Hepatocyte (in vitro differentiated cells): ENCODE results near the gene LEKR1. TPM values are rescaled to one million over a fixed set of nuclear protein-coding genes. Genes with fewer than 3 reads are reported as not detected.

ENCODE experiments used
- DNase-seq: peaks from one replicate; pipeline ENCODE4 v3.0.0-alpha.2; 2016; ENCODE audit warnings: low spot score
- H2AFZ ChIP-seq: fragments of 200-600 bp; sonication (generic); 2 replicates; pipeline ENCODE4 v1.6.0; 2016; ENCODE audit warnings: antibody characterized with exemption, mild to moderate bottlenecking
- H3K27ac ChIP-seq: fragments of 200-600 bp; sonication (generic); 2 replicates; pipeline ENCODE4 v1.5.1; 2016; ENCODE audit warnings: mild to moderate bottlenecking
- H3K27me3 ChIP-seq: fragments of 200-600 bp; sonication (generic); 2 replicates; pipeline ENCODE4 v1.6.1; 2016
- H3K36me3 ChIP-seq: fragments of 200-600 bp; sonication (generic); replicated peaks from 2 replicates; pipeline ENCODE4 v1.5.1; 2016; ENCODE audit warnings: low read depth; ENCODE audit not compliant: insufficient read depth
- H3K4me1 ChIP-seq: fragments of 200-600 bp; sonication (generic); 2 replicates; pipeline ENCODE4 v1.5.1; 2016; ENCODE audit warnings: mild to moderate bottlenecking, moderate library complexity; ENCODE audit not compliant: insufficient read depth
- H3K4me2 ChIP-seq: fragments of 200-600 bp; sonication (generic); 2 replicates; pipeline ENCODE4 v1.6.0; 2016
- H3K4me3 ChIP-seq: fragments of 200-600 bp; sonication (generic); 2 replicates; pipeline ENCODE4 v1.5.1; 2016; ENCODE audit warnings: mild to moderate bottlenecking
- H3K79me2 ChIP-seq: fragments of 200-600 bp; sonication (generic); 2 replicates; pipeline ENCODE4 v1.6.0; 2017; ENCODE audit warnings: mild to moderate bottlenecking
- H3K9me2 ChIP-seq: fragments of 200-600 bp; sonication (generic); replicated peaks from 2 replicates; pipeline ENCODE4 v1.6.0; 2017; ENCODE audit warnings: mild to moderate bottlenecking; ENCODE audit not compliant: insufficient read depth
- H3K9me3 ChIP-seq: fragments of 200-600 bp; sonication (generic); 2 replicates; pipeline ENCODE4 v1.5.1; 2016; ENCODE audit warnings: low read depth, mild to moderate bottlenecking
- H4K20me1 ChIP-seq: fragments of 200-600 bp; sonication (generic); 2 replicates; pipeline ENCODE4 v1.6.0; 2016; ENCODE audit warnings: mild to moderate bottlenecking; ENCODE audit not compliant: insufficient read depth, poor library complexity, severe bottlenecking
- CTCF ChIP-seq: fragments of 200-600 bp; sonication (generic); IDR thresholded peaks from 2 replicates; pipeline ENCODE4 v1.5.1; 2016; ENCODE audit warnings: antibody characterized with exemption, mild to moderate bottlenecking; ENCODE audit not compliant: poor library complexity
- EZH2 ChIP-seq: fragments of 200-600 bp; sonication (generic); IDR thresholded peaks from 2 replicates; pipeline ENCODE4 v1.6.1; 2016; ENCODE audit warnings: antibody characterized with exemption, mild to moderate bottlenecking, borderline replicate concordance
- EZH2phosphoT487 ChIP-seq: fragments of 200-600 bp; sonication (generic); IDR thresholded peaks from one replicate; pipeline ENCODE4 v1.6.1; 2018; ENCODE audit warnings: antibody characterized with exemption, mild to moderate bottlenecking, low read depth, moderate library complexity; ENCODE audit not compliant: unreplicated experiment, severe bottlenecking
- WGBS: methylation state at CpG from one replicate; pipeline ENCODE4 v1.1.6; 2016; ENCODE audit warnings: low lambda C conversion rate; ENCODE audit errors: missing lambda C conversion rate; 5-methylcytosine and 5-hydroxymethylcytosine counted together
- polyA plus RNA-seq: library from polyadenylated mRNA; unstranded; fragments of >200 nt; fragmentation: Nextera tagmentation; extraction: Ambion mirVana; gene quantifications from 2 replicates; pipeline ENCODE4 v1.2.1, GENCODE V29; 2016
- total RNA-seq: library from RNA; depleted of rRNA; stranded (reverse); fragments of >200 nt; gene quantifications from 2 replicates; pipeline ENCODE4 v1.2.3, GENCODE V29; 2014

Gene LEKR1
- total and polyA plus RNA-seq, 2 experiments from 2014 or later, result 1.1 to 2.1 TPM

GRCh38 chr3:157091083-157091833 lies 265.1 kb downstream of the LEKR1 start:
- Histone ChIP-seq H3K4me2 (no peak overlapping the region), H3K36me3 (no peaks in the 10 kb centered on the region), H3K4me3 (no peak overlapping the region), H2AFZ (no peak overlapping the region), H3K27me3 (no peaks in the 10 kb centered on the region), H3K4me1 (peaks cover 25% of the 10 kb centered on the region), H4K20me1 (no peaks in the 10 kb centered on the region), H3K79me2 (no peaks in the 10 kb centered on the region), H3K27ac (no peak overlapping the region), H3K9me2 (no peaks in the 10 kb centered on the region), H3K9me3 (no peaks in the 10 kb centered on the region)
- TF ChIP-seq CTCF (no peak), EZH2 (no peak), EZH2phosphoT487 (no peak)
- DNase-seq, result no peak
- 84% methylated on average over 4 of the region's 4 CpGs for WGBS

- Histone ChIP-seq H4K20me1 (no peaks in the 10 kb centered on the region), H3K27me3 (no peaks in the 10 kb centered on the region), H3K36me3 (no peaks in the 10 kb centered on the region), H3K9me3 (no peaks in the 10 kb centered on the region), H3K4me3 (no peak overlapping the region), H3K27ac (no peak overlapping the region), H3K4me2 (no peak overlapping the region), H3K4me1 (peaks cover 22% of the 10 kb centered on the region), H3K79me2 (no peaks in the 10 kb centered on the region), H3K9me2 (no peaks in the 10 kb centered on the region), H2AFZ (no peak overlapping the region)
- no peak for DNase-seq
- TF ChIP-seq EZH2 (no peak), EZH2phosphoT487 (no peak)
- WGBS, result 72% methylated on average over 5 of the region's 5 CpGs
Measured at GRCh38 chr3:157092230-157092629, 266.1 kb downstream of the LEKR1 start.

GRCh38 chr3:157093096-157093495 lies 266.9 kb downstream of the LEKR1 start:
- Histone ChIP-seq H3K4me2 (no peak overlapping the region), H3K27me3 (no peaks in the 10 kb centered on the region)

More at GRCh38 chr3:157093096-157093495, 266.9 kb downstream of the LEKR1 start:
- TF ChIP-seq CTCF (no peak), EZH2 (no peak), EZH2phosphoT487 (no peak)
- Histone ChIP-seq H3K27ac (no peak overlapping the region), H3K4me3 (no peak overlapping the region), H3K36me3 (no peaks in the 10 kb centered on the region), H3K9me2 (no peaks in the 10 kb centered on the region), H3K9me3 (no peaks in the 10 kb centered on the region), H3K4me1 (peaks cover 13% of the 10 kb centered on the region), H3K79me2 (no peaks in the 10 kb centered on the region), H4K20me1 (no peaks in the 10 kb centered on the region), H2AFZ (no peak overlapping the region)
- 82% methylated on average over 1 of the region's 1 CpG for WGBS
- no peak for DNase-seq
